Mammary epithelial cell (primary cell): Measurements from ENCODE around the gene ARL6IP4.

Experiments
- CTCF ChIP-seq, 2 donors: IDR thresholded peaks in 1 of 2; conservative IDR thresholded peaks in 1 of 2; 2 replicates each; pipeline ENCODE4 v1.5.1; 2011 to 2012; ENCODE audit warnings: inconsistent platforms in 2 of 2, low read length in 2 of 2, mild to moderate bottlenecking in 2 of 2, control low read depth in 1 of 2, low read depth in 1 of 2; ENCODE audit not compliant: insufficient read depth in 1 of 2; ENCODE audit errors: extremely low read depth in 1 of 2
- EZH2 ChIP-seq: IDR thresholded peaks from 2 replicates; pipeline ENCODE4 v1.6.1; 2012; ENCODE audit warnings: low read length, inconsistent platforms, borderline replicate concordance

DNA sequence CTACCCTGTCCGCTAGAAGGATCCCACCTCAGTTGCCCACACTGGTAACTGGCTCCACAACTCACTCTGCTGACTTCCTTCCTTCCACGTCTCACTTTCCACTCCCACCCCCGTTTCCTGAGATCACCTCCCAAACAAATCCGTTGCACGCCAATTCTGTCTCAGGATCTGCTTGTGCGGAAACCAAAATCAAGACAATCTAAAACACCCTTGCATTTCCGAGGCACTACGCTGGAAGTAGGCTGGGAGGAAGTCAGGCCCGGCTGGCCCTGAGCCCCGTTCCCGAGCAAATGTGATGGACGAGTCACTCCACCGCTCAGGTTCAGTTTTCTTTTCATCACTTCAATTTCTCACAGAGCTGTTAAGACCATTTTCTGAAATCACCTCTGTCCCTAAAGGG lies 37.3 kb upstream of the ARL6IP4 start:
- TF ChIP-seq CTCF (conservative IDR thresholded peaks at IDR 0.05 in 1 of 2, IDR thresholded peaks at IDR 0.05 in 1 of 2; ENCODE audit: extremely low read depth in 1 of 2, insufficient read depth in 1 of 2, low read depth in 1 of 2, low read length in 2 of 2): no peak
- TF ChIP-seq EZH2: no peak
